SK-N-MC (cell line): ENCODE measurements around the gene PA2G4.

ENCODE experiments used
- EZH2 ChIP-seq: fragments of 200-600 bp; sonication (generic); IDR thresholded peaks from one replicate; pipeline ENCODE4 v1.6.1; 2017; ENCODE audit warnings: antibody characterized with exemption
- FOXP2 ChIP-seq: optimal IDR thresholded peaks from 2 replicates; pipeline ENCODE3; 2011; ENCODE audit warnings: mild to moderate bottlenecking, moderate library complexity; ENCODE audit not compliant: insufficient read depth; ENCODE audit errors: extremely low read length, control extremely low read depth
- POLR2AphosphoS5 ChIP-seq: IDR thresholded peaks from 2 replicates; pipeline ENCODE4 v1.6.1; 2012; ENCODE audit warnings: mild to moderate bottlenecking, low read depth, low read length, borderline replicate concordance

- TF ChIP-seq EZH2: no peak
- no peak for TF ChIP-seq POLR2AphosphoS5
- TF ChIP-seq FOXP2: no peak
Observed at GRCh38 chr12:56087220-56087619, 17.1 kb upstream of the PA2G4 start.
